Esophagus squamous epithelium (tissue), 5 donors: ENCODE measurements around the gene DLG4. TPM values are rescaled to one million over a fixed set of nuclear protein-coding genes. Genes with fewer than 3 reads are reported as not detected.

Experiments
- DNase-seq: peaks from one replicate; lab custom pipeline; 2025; lab: John Stamatoyannopoulos, UW
- H3K27ac ChIP-seq, 4 donors: fragments of 200-600 bp; sonication (generic); one replicate each; pipeline ENCODE4 v1.5.1; 2016 to 2019; ENCODE audit warnings: mild to moderate bottlenecking in 1 of 4
- H3K27me3 ChIP-seq, 4 donors: fragments of 200-600 bp; sonication (generic); 1 replicate in 3 of 4; 2 replicates in 1 of 4; pipeline versions ENCODE4 v1.5.1 to v1.6.0; 2017 to 2021; ENCODE audit warnings: antibody characterized with exemption in 1 of 4
- H3K36me3 ChIP-seq, 3 donors: fragments of 200-600 bp; sonication (generic); one replicate each; pipeline ENCODE4 v1.5.1; 2016 to 2019
- H3K4me1 ChIP-seq, 3 donors: fragments of 200-600 bp; sonication (generic); one replicate each; pipeline ENCODE4 v1.5.1; 2017 to 2019
- H3K4me3 ChIP-seq, 4 donors: fragments of 200-600 bp; sonication (generic); 1 replicate in 3 of 4; 2 replicates in 1 of 4; pipeline ENCODE4 v1.5.1; 2016 to 2019; ENCODE audit warnings: mild to moderate bottlenecking in 2 of 4, moderate library complexity in 1 of 4
- H3K9me3 ChIP-seq, 3 donors: fragments of 200-600 bp; sonication (generic); one replicate each; pipeline ENCODE4 v1.5.1; 2016 to 2019
- POLR2A ChIP-seq, 4 donors: fragments of 450-650 bp; IDR thresholded peaks; one replicate each; pipeline ENCODE4 v1.6.1; 2017; ENCODE audit warnings: antibody characterized with exemption in 4 of 4, mild to moderate bottlenecking in 4 of 4, moderate library complexity in 3 of 4
- WGBS, 2 donors: methylation state at CpG; one replicate each; pipeline ENCODE4 v1.1.5; 2018; 5-methylcytosine and 5-hydroxymethylcytosine counted together
- intact Hi-C: fragments of 100-400 bp; cut with DNase I; formaldehyde crosslinking; loops from one replicate; pipeline ENCODE4 v1.15.0; 2022
- total RNA-seq, 4 donors: library from RNA; depleted of rRNA; stranded (reverse); fragments of >200 nt; gene quantifications; one replicate each; pipeline ENCODE4 v1.1.0, GENCODE V29; 2016
- TF ChIP-seq, protein P1 (sequence below), 6 experiments: fragments of 450-650 bp in 4 of 6; fragments of 200-600 bp in 2 of 6; sonication (generic) in 2 of 6; IDR thresholded peaks; one replicate each; pipeline ENCODE4 v1.5.1; 2016 to 2019; ENCODE audit warnings: antibody characterized with exemption in 6 of 6, mild to moderate bottlenecking in 4 of 6, moderate library complexity in 4 of 6
- donor health status: DM: yes; HTN: yes; CAD: no.

DLG4 gene
- total RNA-seq, 4 donors from 2014 or later = 2.6 to 13.9 (median 6.0) TPM

DNA sequence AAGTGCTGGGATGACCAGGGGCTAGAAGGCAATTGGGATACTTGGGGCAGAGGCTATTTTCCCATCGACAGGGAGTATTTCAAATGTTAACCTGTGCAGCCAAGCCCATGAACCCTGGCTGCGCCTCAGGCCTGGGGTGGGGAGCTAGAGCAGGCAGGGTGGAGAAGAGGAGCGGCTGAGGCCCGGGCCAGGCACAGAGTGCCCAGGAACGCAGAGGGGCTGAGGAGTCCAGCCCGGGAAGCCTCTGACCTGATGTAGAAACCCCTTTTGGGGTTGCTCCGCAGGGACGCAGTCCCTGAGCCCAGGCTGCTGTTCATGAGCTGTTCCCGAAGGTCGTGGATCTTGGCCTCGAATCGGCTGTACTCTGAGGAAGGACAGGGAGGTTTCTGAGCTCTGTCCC is 23.7 kb downstream of the DLG4 start:
- intact Hi-C loops = no loop called here

DNA sequence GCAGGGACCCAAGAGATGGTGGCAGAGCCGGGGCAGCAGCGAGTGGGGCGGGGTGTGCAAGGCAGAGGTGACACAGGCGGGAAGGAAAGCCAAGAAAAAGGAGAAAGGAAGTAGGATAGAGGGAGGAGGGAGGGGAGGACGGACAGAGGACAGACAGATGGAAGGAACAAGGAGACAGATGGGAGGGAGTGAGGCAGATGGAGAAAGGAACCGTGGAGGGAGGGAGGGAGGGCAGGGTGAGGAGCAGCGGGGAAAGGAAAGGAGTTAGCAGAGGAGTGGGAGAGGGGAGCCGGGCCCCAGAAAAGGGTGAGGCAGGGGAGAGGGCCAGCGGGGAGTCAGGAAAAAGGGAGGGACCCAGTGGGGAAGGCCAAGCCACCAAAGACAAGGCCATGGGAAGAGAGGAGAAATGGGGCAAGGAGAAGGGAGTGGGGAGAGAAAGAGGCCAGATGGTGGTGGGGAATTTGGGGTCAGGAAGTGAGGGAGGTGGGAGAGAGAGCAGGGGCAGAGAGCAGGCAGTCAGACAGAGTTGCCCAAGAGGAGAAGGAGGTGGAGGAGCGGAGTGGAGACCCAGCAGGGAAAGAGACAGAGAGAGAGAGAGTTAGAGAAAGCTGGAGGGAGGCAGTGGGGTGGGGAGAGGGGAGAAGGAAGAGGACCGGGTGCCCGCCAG is 27.2 kb downstream of the DLG4 start:
- Histone ChIP-seq H3K9me3 (no peaks in the 10 kb centered on the region), H3K36me3 (peaks cover 0 to 71% (median 17%) of the 10 kb centered on the region in 3 donors), H3K27me3 (no peaks in the 10 kb centered on the region), H3K27ac (no peak overlapping the region), H3K4me3 (no peak overlapping the region), H3K4me1 (no peaks in the 10 kb centered on the region)
- 72 to 77% methylated on average over 12 of the region's 12 CpGs for WGBS, 2 donors
- no peak for DNase-seq
- intact Hi-C loops = no loop called here
- TF ChIP-seq POLR2A (IDR thresholded peaks at IDR 0.05) = no peak
- TF ChIP-seq, protein P1, sequence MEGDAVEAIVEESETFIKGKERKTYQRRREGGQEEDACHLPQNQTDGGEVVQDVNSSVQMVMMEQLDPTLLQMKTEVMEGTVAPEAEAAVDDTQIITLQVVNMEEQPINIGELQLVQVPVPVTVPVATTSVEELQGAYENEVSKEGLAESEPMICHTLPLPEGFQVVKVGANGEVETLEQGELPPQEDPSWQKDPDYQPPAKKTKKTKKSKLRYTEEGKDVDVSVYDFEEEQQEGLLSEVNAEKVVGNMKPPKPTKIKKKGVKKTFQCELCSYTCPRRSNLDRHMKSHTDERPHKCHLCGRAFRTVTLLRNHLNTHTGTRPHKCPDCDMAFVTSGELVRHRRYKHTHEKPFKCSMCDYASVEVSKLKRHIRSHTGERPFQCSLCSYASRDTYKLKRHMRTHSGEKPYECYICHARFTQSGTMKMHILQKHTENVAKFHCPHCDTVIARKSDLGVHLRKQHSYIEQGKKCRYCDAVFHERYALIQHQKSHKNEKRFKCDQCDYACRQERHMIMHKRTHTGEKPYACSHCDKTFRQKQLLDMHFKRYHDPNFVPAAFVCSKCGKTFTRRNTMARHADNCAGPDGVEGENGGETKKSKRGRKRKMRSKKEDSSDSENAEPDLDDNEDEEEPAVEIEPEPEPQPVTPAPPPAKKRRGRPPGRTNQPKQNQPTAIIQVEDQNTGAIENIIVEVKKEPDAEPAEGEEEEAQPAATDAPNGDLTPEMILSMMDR (IDR thresholded peaks at IDR 0.05) = no peak

More for the DNA sequence above, 23.7 kb downstream of the DLG4 start:
- no peak for DNase-seq
- 92% methylated on average over 6 of the region's 12 CpGs; no CpG with 5 or more reads in 1 of the 2 donors for WGBS, 2 donors
- Histone ChIP-seq H3K9me3 (no peaks in the 10 kb centered on the region), H3K27ac (no peak overlapping the region), H3K4me3 (no peak overlapping the region), H3K36me3 (peaks cover 0 to 71% (median 17%) of the 10 kb centered on the region in 3 donors), H3K4me1 (no peaks in the 10 kb centered on the region), H3K27me3 (no peaks in the 10 kb centered on the region)
- no peak for TF ChIP-seq POLR2A (IDR thresholded peaks at IDR 0.05)
- TF ChIP-seq, protein P1 (IDR thresholded peaks at IDR 0.05) = no peak

DNA sequence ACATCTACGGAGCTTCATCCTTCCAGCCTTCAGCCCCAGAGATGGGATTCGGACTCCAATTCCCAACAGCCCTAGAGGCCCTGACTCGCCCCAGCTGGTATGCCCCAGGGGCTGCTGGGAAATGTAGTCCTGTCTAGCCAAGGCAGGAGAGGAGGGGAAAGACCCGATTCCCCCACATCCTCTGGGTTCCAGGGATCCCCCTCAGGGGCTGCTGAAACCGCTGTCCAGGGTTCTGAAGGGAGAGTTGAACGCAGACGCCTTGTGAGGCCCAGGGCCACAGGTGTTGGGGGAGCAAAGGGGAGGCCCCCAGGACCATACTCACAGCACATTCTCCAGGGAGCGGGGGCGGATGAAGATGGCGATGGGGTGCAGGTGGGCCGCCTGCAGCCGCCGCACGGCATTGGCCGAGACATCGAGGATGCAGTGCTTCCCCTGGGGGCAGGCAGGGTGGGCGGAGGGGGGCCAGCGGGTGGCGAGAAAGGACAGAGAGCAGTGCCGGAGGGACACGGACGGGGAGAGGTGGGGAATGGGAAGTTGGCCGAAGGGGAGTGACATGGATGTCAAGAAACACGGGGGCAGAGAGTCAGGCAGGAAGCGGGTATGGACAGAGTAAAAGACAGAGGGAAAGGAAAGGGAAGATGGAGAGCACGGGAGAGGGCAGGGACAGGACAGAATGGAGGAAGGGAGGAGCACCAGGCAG is 27.9 kb downstream of the DLG4 start:
- H3K27me3 ChIP-seq = no peaks in the 10 kb centered on the region
- 81 to 88% methylated on average over 11 to 20 of the region's 26 CpGs for WGBS, 2 donors
- TF ChIP-seq, protein P1 (IDR thresholded peaks at IDR 0.05) = no peak
- no peak for TF ChIP-seq POLR2A (IDR thresholded peaks at IDR 0.05)
- peaks cover 0 to 65% (median 15%) of the 10 kb centered on the region in 3 donors for H3K36me3 ChIP-seq
- H3K9me3 ChIP-seq = no peaks in the 10 kb centered on the region
- H3K4me3 ChIP-seq = no peak overlapping the region
- H3K4me1 ChIP-seq = no peaks in the 10 kb centered on the region
- DNase-seq = no peak
- H3K27ac ChIP-seq = no peak overlapping the region
- intact Hi-C loops = no loop called here

DNA sequence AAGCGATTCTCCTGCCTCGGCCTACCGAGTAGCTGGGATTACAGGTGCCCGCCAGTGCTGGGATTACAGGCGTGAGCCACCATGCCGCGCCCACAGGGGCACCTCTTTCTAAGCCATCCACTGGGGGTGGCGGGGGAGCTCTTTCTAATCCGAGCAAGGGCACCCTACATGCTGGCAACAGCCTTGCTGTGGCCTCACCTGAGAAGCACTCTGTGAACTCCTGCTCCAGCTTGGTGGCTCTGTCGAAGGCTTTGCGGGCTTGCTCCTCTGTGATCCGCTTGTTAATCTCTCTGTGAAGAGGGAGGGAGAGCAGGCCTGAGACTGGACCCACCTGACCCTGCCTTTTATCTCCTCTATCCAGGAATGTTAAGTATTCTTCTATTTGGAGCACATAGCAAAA is 28.6 kb downstream of the DLG4 start:
- Histone ChIP-seq H3K9me3 (no peaks in the 10 kb centered on the region), H3K36me3 (peaks cover 0 to 58% (median 8%) of the 10 kb centered on the region in 3 donors), H3K27ac (no peak overlapping the region), H3K27me3 (no peaks in the 10 kb centered on the region), H3K4me1 (no peaks in the 10 kb centered on the region), H3K4me3 (no peak overlapping the region)
- DNase-seq = no peak
- 80 to 96% methylated on average over 4 to 11 of the region's 12 CpGs for WGBS, 2 donors
- TF ChIP-seq POLR2A (IDR thresholded peaks at IDR 0.05) = no peak
- TF ChIP-seq, protein P1 (IDR thresholded peaks at IDR 0.05) = no peak
- intact Hi-C loops = no loop called here

DNA sequence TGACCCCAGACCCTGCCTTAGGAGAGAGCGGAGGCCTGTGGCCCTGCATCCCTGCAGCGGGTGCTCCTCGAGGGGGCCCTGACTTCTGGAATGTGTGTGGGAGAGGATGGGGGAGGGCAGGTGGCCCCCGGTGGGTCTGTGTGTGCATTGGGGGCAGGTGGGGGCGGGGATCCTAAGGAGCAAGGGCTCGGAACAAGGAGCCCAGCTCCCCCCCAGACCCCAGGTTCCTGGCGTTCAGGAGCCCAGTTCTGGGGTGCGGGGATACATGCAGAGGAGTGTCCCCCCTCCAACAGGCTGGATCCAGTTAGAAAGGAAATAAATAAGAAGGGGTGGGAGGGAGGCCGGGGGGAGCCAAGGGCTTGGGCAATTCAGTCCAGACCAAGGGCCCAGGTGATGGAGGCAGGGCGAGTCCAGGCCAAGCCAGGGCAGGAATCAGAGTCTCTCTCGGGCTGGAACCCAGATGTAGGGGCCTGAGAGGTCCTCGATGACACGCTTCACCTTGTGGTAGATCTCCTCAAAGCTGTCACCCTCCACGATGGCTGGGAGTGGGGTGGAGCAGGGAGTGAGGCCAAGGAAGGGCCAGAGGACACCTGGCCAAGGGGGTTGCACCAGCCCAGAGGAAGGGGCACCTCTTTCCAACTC is 29.2 kb downstream of the DLG4 start:
- intact Hi-C loops = no loop called here
- no peaks in the 10 kb centered on the region for H3K4me1 ChIP-seq
- H3K27me3 ChIP-seq = no peaks in the 10 kb centered on the region
- 80 to 86% methylated on average over 8 to 9 of the region's 14 CpGs for WGBS, 2 donors
- H3K4me3 ChIP-seq = no peak overlapping the region
- DNase-seq = no peak
- no peak overlapping the region for H3K27ac ChIP-seq
- H3K36me3 ChIP-seq = peaks cover 0 to 51% (median 4%) of the 10 kb centered on the region in 3 donors
- TF ChIP-seq POLR2A (IDR thresholded peaks at IDR 0.05) = no peak
- TF ChIP-seq, protein P1 (IDR thresholded peaks at IDR 0.05) = no peak
- no peaks in the 10 kb centered on the region for H3K9me3 ChIP-seq
